B cell (primary cell): ENCODE results near the gene WDFY4. TPM values are rescaled to one million over a fixed set of nuclear protein-coding genes. Genes with fewer than 3 reads are reported as not detected.

ENCODE experiments used
- ATAC-seq: fragments of 200-7000 bp; cut with Tn5 transposase; one replicate; pipeline ENCODE4 v1.10.0; 2021; ENCODE audit warnings: low read depth, mild to moderate bottlenecking, moderate number of reproducible peaks, moderate library complexity
- CTCF ChIA-PET: fragments of 350-600 bp; sonication (Branson Sonifier 250); formaldehyde crosslinking; loops from one replicate; lab custom pipeline; 2021; ENCODE audit warnings: antibody characterized with exemption, inconsistent platforms; lab: Charles Lee
- POLR2A ChIA-PET: fragments of 350-600 bp; sonication (Branson Sonifier 250); formaldehyde crosslinking; loops from one replicate; lab custom pipeline; 2021; ENCODE audit warnings: antibody characterized with exemption; lab: Charles Lee
- DNase-seq: peaks from one replicate; pipeline ENCODE4 v3.0.0; 2013
- H2AFZ ChIP-seq: 2 replicates; pipeline ENCODE4 v1.6.1; 2012; ENCODE audit warnings: mild to moderate bottlenecking, low read depth, low read length; ENCODE audit not compliant: insufficient read depth, poor library complexity, severe bottlenecking
- H3K27ac ChIP-seq, 2 donors: 1 replicate in 1 of 2; 2 replicates in 1 of 2; pipeline ENCODE4 v1.5.1; 2012 to 2013; ENCODE audit warnings: low read length in 2 of 2, mild to moderate bottlenecking in 2 of 2, moderate library complexity in 1 of 2
- H3K27me3 ChIP-seq, 4 experiments: fragments of 200-600 bp in 1 of 4; sonication (generic) in 1 of 4; replicated peaks in 1 of 4; 1 replicate in 2 of 4; 2 replicates in 2 of 4; pipeline versions ENCODE4 v1.6.1 to v1.7.0; 2013 to 2016; ENCODE audit warnings: low read length in 3 of 4, mild to moderate bottlenecking in 2 of 4, mixed read lengths in 1 of 4, moderate library complexity in 1 of 4; ENCODE audit not compliant: insufficient read depth in 4 of 4, control insufficient read depth in 3 of 4; ENCODE audit errors: control extremely low read depth in 1 of 4
- H3K36me3 ChIP-seq, 2 experiments: replicated peaks in 1 of 2; 1 replicate in 1 of 2; 2 replicates in 1 of 2; pipeline versions ENCODE4 v1.6.1 to v1.7.1; 2013; ENCODE audit warnings: low read length in 1 of 2; ENCODE audit not compliant: insufficient read depth in 2 of 2, control insufficient read depth in 1 of 2; ENCODE audit errors: control extremely low read depth in 1 of 2, extremely low read depth in 1 of 2
- H3K4me1 ChIP-seq, 2 donors: fragments of 200-600 bp in 1 of 2; sonication (generic) in 1 of 2; 1 replicate in 1 of 2; 2 replicates in 1 of 2; pipeline versions ENCODE4 v1.5.1 to v1.6.1; 2013 to 2017; ENCODE audit warnings: low read length in 2 of 2; ENCODE audit not compliant: control insufficient read depth in 2 of 2, insufficient read depth in 2 of 2
- H3K4me2 ChIP-seq: replicated peaks from 2 replicates; pipeline ENCODE3; 2012; ENCODE audit warnings: mild to moderate bottlenecking, low read depth, low read length; ENCODE audit not compliant: poor library complexity, severe bottlenecking
- H3K4me3 ChIP-seq, 5 experiments: fragments of 200-600 bp in 1 of 5; sonication (generic) in 1 of 5; 1 replicate in 3 of 5; 2 replicates in 2 of 5; pipeline versions ENCODE4 v1.5.1 to v1.7.0; 2011 to 2016; ENCODE audit warnings: low read length in 4 of 5, mild to moderate bottlenecking in 4 of 5, low read depth in 2 of 5, control low read depth in 1 of 5, moderate library complexity in 1 of 5; ENCODE audit not compliant: insufficient read depth in 1 of 5; ENCODE audit errors: control extremely low read depth in 1 of 5, extremely low read depth in 1 of 5
- H3K79me2 ChIP-seq: fragments of 200-600 bp; sonication (generic); one replicate; pipeline ENCODE4 v1.6.0; 2016; ENCODE audit warnings: low read length; ENCODE audit not compliant: control insufficient read depth, insufficient read depth
- H3K9ac ChIP-seq: fragments of 200-600 bp; sonication (generic); 2 replicates; pipeline ENCODE4 v1.6.1; 2017; ENCODE audit warnings: mild to moderate bottlenecking, low read length, moderate library complexity
- H3K9me3 ChIP-seq, 3 donors: one replicate each; pipeline versions ENCODE4 v1.6.1 to v1.7.1; 2013; ENCODE audit warnings: low read length in 2 of 3; ENCODE audit not compliant: control insufficient read depth in 2 of 3, insufficient read depth in 1 of 3; ENCODE audit errors: control extremely low read depth in 1 of 3
- H4K20me1 ChIP-seq: 2 replicates; pipeline ENCODE4 v1.6.0; 2012; ENCODE audit warnings: mild to moderate bottlenecking, low read length; ENCODE audit not compliant: insufficient read depth, control insufficient read depth, poor library complexity, severe bottlenecking
- H3K27ac Mint-ChIP-seq: one replicate; pipeline ENCODE4 v1.8.0; 2021; ENCODE audit warnings: mixed read lengths
- H3K27me3 Mint-ChIP-seq: one replicate; pipeline ENCODE4 v1.8.0; 2021; ENCODE audit warnings: mixed read lengths
- H3K4me1 Mint-ChIP-seq: one replicate; pipeline ENCODE4 v1.8.0; 2021; ENCODE audit warnings: mixed read lengths
- H3K4me3 Mint-ChIP-seq: one replicate; pipeline ENCODE4 v1.8.0; 2021; ENCODE audit warnings: mixed read lengths
- H3K9me3 Mint-ChIP-seq: one replicate; pipeline ENCODE4 v1.8.0; 2022; ENCODE audit warnings: mixed read lengths; ENCODE audit not compliant: insufficient read depth
- EZH2 ChIP-seq: IDR thresholded peaks from 2 replicates; pipeline ENCODE4 v1.6.1; 2012; ENCODE audit warnings: borderline replicate concordance, low read depth, mild to moderate bottlenecking, moderate library complexity, low read length; ENCODE audit not compliant: insufficient read depth, poor library complexity, severe bottlenecking
- WGBS: methylation state at CpG from one replicate; pipeline ENCODE4 v1.1.5; 2013; ENCODE audit warnings: missing lambda C conversion rate; ENCODE audit not compliant: insufficient coverage; 5-methylcytosine and 5-hydroxymethylcytosine counted together
- intact Hi-C: fragments of 100-400 bp; cut with micrococcal nuclease; formaldehyde crosslinking; loops from one replicate; pipeline ENCODE4 v1.10.0; 2022
- polyA plus RNA-seq: library from polyadenylated mRNA; depleted of rRNA; stranded (reverse); fragments of >200 nt; gene quantifications from 2 replicates; pipeline ENCODE4 v1.2.3, GENCODE V29; 2012
- total RNA-seq, 2 donors: library from RNA; stranded (reverse); fragments of 120-200 nt in 1 of 2; gene quantifications; 1 replicate in 1 of 2; 2 replicates in 1 of 2; pipeline versions ENCODE4 v1.2.3 to v1.2.4, GENCODE V29; 2013 to 2022
- TF ChIP-seq, protein P1 (sequence below): fragments of 200-600 bp; IDR thresholded peaks from one replicate; pipeline ENCODE4 v1.8.0; 2022; ENCODE audit warnings: antibody characterized with exemption, mild to moderate bottlenecking

The WDFY4 gene
- total and polyA plus RNA-seq, 2 donors (not counting 1 experiment from before 2014, with no cell fraction given): 262 to 560 TPM

DNA sequence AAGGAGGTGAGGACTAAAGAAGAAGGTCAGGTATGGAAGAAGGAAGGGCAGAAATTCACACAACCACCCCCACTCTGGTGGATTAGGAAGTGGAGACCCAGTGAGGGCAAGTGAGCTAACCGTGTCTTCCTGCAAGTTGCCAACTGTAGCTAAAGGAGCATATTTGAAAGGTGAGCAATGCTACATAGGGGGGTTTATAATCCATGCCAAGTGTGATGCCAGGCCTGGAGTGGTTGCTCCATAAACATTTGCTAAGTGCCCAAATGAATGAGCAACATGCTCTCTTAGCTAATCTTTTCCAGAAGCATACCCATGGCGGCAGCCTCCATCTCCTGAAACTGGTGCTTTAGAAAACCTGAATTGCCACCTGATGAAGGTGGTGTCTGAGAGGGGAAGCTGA, 133.4 kb downstream of the WDFY4 start:
- WGBS: no CpG with 5 or more reads among the region's 2 CpGs
- H3K4me2 ChIP-seq: no peak overlapping the region
- no peaks in the 10 kb centered on the region for H3K27me3 ChIP-seq
- Mint-ChIP-seq H3K27me3 (no peaks in the 10 kb centered on the region), H3K4me1 (peaks cover 3% of the 10 kb centered on the region), H3K9me3 (no peaks in the 10 kb centered on the region), H3K27ac (no peak overlapping the region), H3K4me3 (no peak overlapping the region)
- H3K79me2 ChIP-seq: peaks cover 29% of the 10 kb centered on the region
- no peak overlapping the region for H2AFZ ChIP-seq
- no peak for TF ChIP-seq EZH2
- TF ChIP-seq, protein P1, sequence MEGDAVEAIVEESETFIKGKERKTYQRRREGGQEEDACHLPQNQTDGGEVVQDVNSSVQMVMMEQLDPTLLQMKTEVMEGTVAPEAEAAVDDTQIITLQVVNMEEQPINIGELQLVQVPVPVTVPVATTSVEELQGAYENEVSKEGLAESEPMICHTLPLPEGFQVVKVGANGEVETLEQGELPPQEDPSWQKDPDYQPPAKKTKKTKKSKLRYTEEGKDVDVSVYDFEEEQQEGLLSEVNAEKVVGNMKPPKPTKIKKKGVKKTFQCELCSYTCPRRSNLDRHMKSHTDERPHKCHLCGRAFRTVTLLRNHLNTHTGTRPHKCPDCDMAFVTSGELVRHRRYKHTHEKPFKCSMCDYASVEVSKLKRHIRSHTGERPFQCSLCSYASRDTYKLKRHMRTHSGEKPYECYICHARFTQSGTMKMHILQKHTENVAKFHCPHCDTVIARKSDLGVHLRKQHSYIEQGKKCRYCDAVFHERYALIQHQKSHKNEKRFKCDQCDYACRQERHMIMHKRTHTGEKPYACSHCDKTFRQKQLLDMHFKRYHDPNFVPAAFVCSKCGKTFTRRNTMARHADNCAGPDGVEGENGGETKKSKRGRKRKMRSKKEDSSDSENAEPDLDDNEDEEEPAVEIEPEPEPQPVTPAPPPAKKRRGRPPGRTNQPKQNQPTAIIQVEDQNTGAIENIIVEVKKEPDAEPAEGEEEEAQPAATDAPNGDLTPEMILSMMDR: no peak
- H3K9ac ChIP-seq: no peak overlapping the region
- ATAC-seq (no peak), DNase-seq (no peak)
- ChIA-PET CTCF (interaction anchor here (1.5 kb wide), 1 partner anchor 160 kb away, joined by 5 read pairs; no protein-coding TSS in a partner anchor), POLR2A (no interaction called here)
- no peak overlapping the region for H3K27ac ChIP-seq
- H3K9me3 ChIP-seq: no peaks in the 10 kb centered on the region
- H3K36me3 ChIP-seq: peaks cover 1 to 95% of the 10 kb centered on the region in 2 experiments
- H3K4me1 ChIP-seq: no peaks in the 10 kb centered on the region
- H4K20me1 ChIP-seq: peaks cover 28% of the 10 kb centered on the region
- intact Hi-C loops: no loop called here
- H3K4me3 ChIP-seq: no peak overlapping the region

DNA sequence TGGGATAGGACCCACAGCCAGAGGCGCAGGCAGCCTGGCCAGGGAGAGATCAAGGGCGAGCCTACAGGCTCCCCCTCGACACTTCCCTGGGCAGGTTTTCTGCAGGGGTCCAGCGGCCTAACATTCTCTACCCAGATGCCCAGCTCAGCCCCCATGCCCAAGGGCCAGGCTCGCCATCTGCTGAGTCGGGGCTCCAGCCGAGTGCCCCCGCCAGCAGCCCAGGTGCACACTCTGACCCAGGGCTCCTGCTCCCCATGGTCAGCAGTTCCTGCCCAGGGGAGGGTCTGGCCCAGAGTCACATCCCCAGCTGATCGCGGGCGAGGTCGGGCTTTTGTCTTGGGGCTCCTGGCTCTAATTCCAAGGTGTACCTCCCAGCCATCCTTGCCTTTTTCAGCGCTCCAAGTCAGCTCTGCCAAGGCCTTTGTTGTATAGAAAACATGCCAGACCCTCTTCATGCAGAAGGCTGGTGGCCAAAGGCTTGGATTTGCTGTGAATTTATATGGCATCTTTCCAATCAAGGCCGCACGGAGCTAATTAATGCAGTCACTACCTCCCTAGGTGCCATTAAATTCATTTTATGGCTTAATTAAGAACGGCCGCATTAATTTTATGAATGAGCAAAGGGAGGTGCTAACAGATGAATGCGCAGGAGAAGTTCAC, 134.3 kb downstream of the WDFY4 start:
- peaks cover 34% of the 10 kb centered on the region for H3K79me2 ChIP-seq
- no peaks in the 10 kb centered on the region for H3K9me3 ChIP-seq
- ChIA-PET POLR2A (no interaction called here), CTCF (interaction anchor here (0.9 to 1.5 kb wide), 3 partner anchors 26 to 161 kb away, joined by 4 to 9 read pairs (median 5); no protein-coding TSS in a partner anchor)
- H3K27me3 Mint-ChIP-seq: no peaks in the 10 kb centered on the region
- 96% methylated on average over 13 of the region's 18 CpGs for WGBS
- no peak overlapping the region for H3K4me2 ChIP-seq
- no peak overlapping the region for H2AFZ ChIP-seq
- H3K4me3 ChIP-seq: no peak overlapping the region
- H3K4me3 Mint-ChIP-seq: no peak overlapping the region
- H3K36me3 ChIP-seq: peaks cover 1 to 95% of the 10 kb centered on the region in 2 experiments
- TF ChIP-seq, protein P1: no peak
- TF ChIP-seq EZH2: no peak
- DNase-seq (no peak), ATAC-seq (no peak)
- no peak overlapping the region for H3K9ac ChIP-seq
- no peaks in the 10 kb centered on the region for H3K27me3 ChIP-seq
- peaks cover 33% of the 10 kb centered on the region for H4K20me1 ChIP-seq
- intact Hi-C loops: no loop called here
- H3K4me1 Mint-ChIP-seq: peaks cover 3% of the 10 kb centered on the region
- no peak overlapping the region for H3K27ac Mint-ChIP-seq
- no peak overlapping the region for H3K27ac ChIP-seq
- no peaks in the 10 kb centered on the region for H3K9me3 Mint-ChIP-seq
- H3K4me1 ChIP-seq: no peaks in the 10 kb centered on the region
